A549 treated with Mapracorat at 1 μM for 4 hours (cell line): Measurements from ENCODE around the gene HNRNPA2B1. TPM values are rescaled to one million over a fixed set of nuclear protein-coding genes. Genes with fewer than 3 reads are reported as not detected.

Source experiments
- total RNA-seq: library from RNA; stranded (reverse); fragments of 200-300 nt; extraction: Qiagen RNA extraction; gene quantifications from 5 replicates; pipeline ENCODE4 v1.2.3, GENCODE V29; 2022

Gene HNRNPA2B1
- total RNA-seq = 1,157 to 1,358 TPM (median 1,176 TPM) in 5 replicates

DNA sequence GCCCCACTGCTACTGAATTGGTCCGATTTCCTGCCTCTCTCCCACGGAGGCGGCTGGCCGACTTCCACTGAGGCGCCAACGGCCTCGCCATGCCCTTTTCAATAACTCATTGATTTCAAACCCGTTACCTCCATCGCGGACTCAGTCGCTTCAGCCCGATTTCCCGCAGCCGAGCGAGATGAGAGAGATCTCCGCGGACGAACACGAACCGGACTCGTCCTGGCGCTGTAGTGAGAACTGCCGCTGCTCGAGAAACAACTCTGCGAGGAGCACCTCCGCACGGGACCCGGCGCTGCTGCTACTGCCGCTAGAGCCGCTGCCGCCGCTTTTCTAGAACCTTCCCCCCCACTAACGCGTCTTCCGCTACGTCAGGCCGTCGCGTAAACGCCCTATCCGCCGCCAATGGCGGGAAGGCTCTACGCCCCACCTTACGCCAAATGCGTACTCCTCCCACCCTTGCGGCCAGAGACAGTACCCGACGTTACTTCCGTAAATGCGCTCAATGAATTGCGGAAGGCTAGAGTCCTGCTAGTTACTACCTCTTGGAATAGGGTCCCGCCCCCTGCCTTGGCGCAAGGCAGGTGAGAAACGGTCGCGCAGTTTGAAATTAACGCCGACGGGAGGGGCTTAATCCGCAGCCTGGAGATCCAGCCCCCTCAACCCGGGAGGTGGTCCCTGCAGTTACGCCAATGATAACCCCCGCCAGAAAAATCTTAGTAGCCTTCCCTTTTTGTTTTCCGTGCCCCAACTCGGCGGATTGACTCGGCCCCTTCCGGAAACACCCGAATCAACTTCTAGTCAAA lies at the start of gene HNRNPA2B1:
TSS of gene HNRNPA2B1 (minus strand) at position 303 of the 803 bp plus-strand sequence. CDS start at position 134, 169 bp downstream.

DNA sequence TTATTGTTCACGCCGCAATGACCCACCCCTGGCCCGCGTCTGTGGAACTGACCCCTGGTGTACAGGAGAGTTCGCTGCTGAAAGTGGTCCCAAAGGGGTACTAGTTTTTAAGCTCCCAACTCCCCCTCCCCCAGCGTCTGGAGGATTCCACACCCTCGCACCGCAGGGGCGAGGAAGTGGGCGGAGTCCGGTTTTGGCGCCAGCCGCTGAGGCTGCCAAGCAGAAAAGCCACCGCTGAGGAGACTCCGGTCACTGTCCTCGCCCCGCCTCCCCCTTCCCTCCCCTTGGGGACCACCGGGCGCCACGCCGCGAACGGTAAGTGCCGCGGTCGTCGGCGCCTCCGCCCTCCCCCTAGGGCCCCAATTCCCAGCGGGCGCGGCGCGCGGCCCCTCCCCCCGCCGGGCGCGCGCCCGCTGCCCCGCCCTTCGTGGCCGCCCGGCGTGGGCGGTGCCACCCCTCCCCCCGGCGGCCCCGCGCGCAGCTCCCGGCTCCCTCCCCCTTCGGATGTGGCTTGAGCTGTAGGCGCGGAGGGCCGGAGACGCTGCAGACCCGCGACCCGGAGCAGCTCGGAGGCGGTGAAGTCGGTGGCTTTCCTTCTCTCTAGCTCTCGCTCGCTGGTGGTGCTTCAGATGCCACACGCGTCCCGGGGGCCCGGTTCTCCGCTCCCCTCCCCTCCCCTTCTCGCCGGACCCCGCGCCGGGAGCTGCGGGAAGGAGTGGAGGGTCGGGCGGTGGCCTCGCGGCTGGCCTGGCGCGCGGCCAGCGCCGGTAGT lies 887 bp upstream of the HNRNPA2B1 start, which contains the start of gene CBX3:
TSS of gene CBX3 (plus strand) at position 499 of the 772 bp plus-strand sequence. CDS start 1,254 bp downstream, outside the sequence.

DNA sequence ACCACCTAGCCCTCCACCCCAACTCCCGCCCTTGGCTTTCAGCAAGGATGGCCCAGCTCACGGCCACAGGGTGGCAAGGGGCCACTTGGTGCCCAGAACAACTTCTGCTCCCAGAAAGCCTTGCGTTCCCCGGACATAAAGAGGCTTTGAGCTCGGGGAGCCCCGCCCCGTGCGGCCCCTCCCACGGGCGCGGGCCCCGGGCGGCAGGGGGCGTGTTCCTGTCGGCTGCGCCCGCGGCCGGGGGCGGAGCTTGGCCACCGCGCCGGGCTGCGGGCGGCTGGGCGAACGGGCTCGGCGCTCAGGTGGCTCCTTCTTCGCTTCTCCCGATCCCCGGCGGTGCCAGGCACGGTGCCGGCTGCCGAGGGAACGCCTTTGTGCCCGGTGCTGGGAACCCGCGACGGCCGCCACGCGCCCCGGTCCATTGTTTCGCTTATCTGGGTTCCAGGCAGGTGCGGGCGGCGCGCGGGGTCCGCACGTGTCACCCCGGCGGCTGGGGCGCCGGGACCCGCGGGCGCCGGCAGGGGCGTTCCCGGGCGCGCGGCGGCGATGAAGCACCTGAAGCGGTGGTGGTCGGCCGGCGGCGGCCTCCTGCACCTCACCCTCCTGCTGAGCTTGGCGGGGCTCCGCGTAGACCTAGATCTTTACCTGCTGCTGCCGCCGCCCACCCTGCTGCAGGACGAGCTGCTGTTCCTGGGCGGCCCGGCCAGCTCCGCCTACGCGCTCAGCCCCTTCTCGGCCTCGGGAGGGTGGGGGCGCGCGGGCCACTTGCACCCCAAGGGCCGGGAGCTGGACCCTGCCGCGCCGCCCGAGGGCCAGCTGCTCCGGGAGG lies 48.4 kb downstream of the HNRNPA2B1 start, which contains the start of gene NFE2L3:
TSS of gene NFE2L3 (plus strand) at position 246 of the 829 bp plus-strand sequence. CDS start at position 547, 301 bp downstream.

Other genes with a start within 250 kb of the HNRNPA2B1 start
- gene NFE2L3, start 48.5 kb downstream of the HNRNPA2B1 start, total RNA-seq = 7.3 to 9.5 TPM (median 7.8 TPM) in 5 replicates
- gene CBX3, start 999 bp upstream of the HNRNPA2B1 start, total RNA-seq = 213 to 279 TPM (median 222 TPM) in 5 replicates
- 3.8 to 5.4 TPM (median 4.8 TPM) in 5 replicates for gene SNX10, start 91.1 kb upstream of the HNRNPA2B1 start, total RNA-seq